ENCODE measurements around the gene PRRG1. TPM values are rescaled to one million over a fixed set of nuclear protein-coding genes. Genes with fewer than 3 reads are reported as not detected.
"Not testable (repeated sequence)": the region's sequence is repeated elsewhere in the genome, so short reads cannot be mapped to it uniquely, and the experiment has no call there.

PRRG1 gene
- not detected for total RNA-seq

- Mint-ChIP-seq H3K4me3 (peak within 1 kb of the TSS; percentile 37), H3K4me1 (no peaks in the 10 kb centered on the region), H3K9me3 (no peaks in the 10 kb centered on the region), H3K36me3 (no peaks in the 10 kb centered on the region), H3K27ac (no peak within 1 kb of the TSS), H3K27me3 (peaks cover 13% of the 10 kb centered on the region)
- DNase-seq, result no peak
- POLR2A ChIA-PET, result no interaction called here
- no peak for ATAC-seq (ENCODE audit: low read depth)
These were observed at the start of gene PRRG1 for GRCh38 chrX:37349221-37350033. Gene PRRG1, plus strand, starts transcription at chrX:37349364. Its CDS starts 56,886 bp downstream, at chrX:37406250.

GRCh38 chrX:37302569-37302968 is 46.6 kb upstream of the PRRG1 start:
- DNase-seq, result no peak
- H3K9me3 Mint-ChIP-seq, result no peaks in the 10 kb centered on the region
- H3K4me3 Mint-ChIP-seq, result no peak overlapping the region
- H3K27me3 Mint-ChIP-seq, result no peaks in the 10 kb centered on the region
- H3K27ac Mint-ChIP-seq, result no peak overlapping the region
- H3K36me3 Mint-ChIP-seq, result no peaks in the 10 kb centered on the region
- POLR2A ChIA-PET, result no interaction called here
- ATAC-seq (ENCODE audit: low read depth), result no peak
- H3K4me1 Mint-ChIP-seq, result no peaks in the 10 kb centered on the region

- H3K4me1 Mint-ChIP-seq; H3K27me3 Mint-ChIP-seq; H3K36me3 Mint-ChIP-seq; ATAC-seq (ENCODE audit: low read depth); POLR2A ChIA-PET; DNase-seq; H3K9me3 Mint-ChIP-seq; H3K27ac Mint-ChIP-seq; H3K4me3 Mint-ChIP-seq: not testable (repeated sequence)
These were observed 43.9 kb upstream of the PRRG1 start for GRCh38 chrX:37305238-37305637.

- DNase-seq (no peak), ATAC-seq (ENCODE audit: low read depth) (no peak)
- Mint-ChIP-seq H3K27ac (no peak overlapping the region), H3K27me3 (no peaks in the 10 kb centered on the region), H3K9me3 (no peaks in the 10 kb centered on the region), H3K4me3 (no peak overlapping the region), H3K4me1 (no peaks in the 10 kb centered on the region), H3K36me3 (no peaks in the 10 kb centered on the region)
- POLR2A ChIA-PET, result no interaction called here
These were observed 34.6 kb upstream of the PRRG1 start for GRCh38 chrX:37314531-37314930.

- Mint-ChIP-seq H3K27ac (no peak overlapping the region), H3K4me3 (no peak overlapping the region), H3K27me3 (no peaks in the 10 kb centered on the region), H3K36me3 (no peaks in the 10 kb centered on the region), H3K9me3 (no peaks in the 10 kb centered on the region), H3K4me1 (no peaks in the 10 kb centered on the region)
- DNase-seq (no peak), ATAC-seq (ENCODE audit: low read depth) (no peak)
- POLR2A ChIA-PET, result no interaction called here
These were observed 33.5 kb upstream of the PRRG1 start for GRCh38 chrX:37315511-37316248.

GRCh38 chrX:37320541-37321203 is 28.5 kb upstream of the PRRG1 start:
- DNase-seq (no peak), ATAC-seq (ENCODE audit: low read depth) (no peak)
- no peaks in the 10 kb centered on the region for H3K9me3 Mint-ChIP-seq
- POLR2A ChIA-PET, result no interaction called here
- no peak overlapping the region for H3K27ac Mint-ChIP-seq
- H3K27me3 Mint-ChIP-seq, result no peaks in the 10 kb centered on the region
- no peak overlapping the region for H3K4me3 Mint-ChIP-seq
- H3K36me3 Mint-ChIP-seq, result no peaks in the 10 kb centered on the region
- no peaks in the 10 kb centered on the region for H3K4me1 Mint-ChIP-seq

- POLR2A ChIA-PET, result no interaction called here
- no peaks in the 10 kb centered on the region for H3K27me3 Mint-ChIP-seq
These were observed 18.5 kb upstream of the PRRG1 start for GRCh38 chrX:37330642-37331041.

GRCh38 chrX:37331546-37331945 is 17.6 kb upstream of the PRRG1 start:
- ATAC-seq (ENCODE audit: low read depth) (no peak), DNase-seq (no peak)
- H3K4me1 Mint-ChIP-seq, result no peaks in the 10 kb centered on the region
- H3K27me3 Mint-ChIP-seq, result no peaks in the 10 kb centered on the region
- H3K9me3 Mint-ChIP-seq, result no peaks in the 10 kb centered on the region
- H3K36me3 Mint-ChIP-seq, result no peaks in the 10 kb centered on the region
- H3K27ac Mint-ChIP-seq, result no peak overlapping the region
- no peak overlapping the region for H3K4me3 Mint-ChIP-seq
- POLR2A ChIA-PET, result no interaction called here

More at GRCh38 chrX:37330642-37331041, 18.5 kb upstream of the PRRG1 start:
- Mint-ChIP-seq H3K9me3 (no peaks in the 10 kb centered on the region), H3K4me1 (no peaks in the 10 kb centered on the region), H3K4me3 (no peak overlapping the region), H3K36me3 (no peaks in the 10 kb centered on the region), H3K27ac (no peak overlapping the region)
- DNase-seq (no peak), ATAC-seq (ENCODE audit: low read depth) (no peak)

- ATAC-seq (ENCODE audit: low read depth), result no peak
- no peaks in the 10 kb centered on the region for H3K9me3 Mint-ChIP-seq
- no peaks in the 10 kb centered on the region for H3K4me1 Mint-ChIP-seq
- POLR2A ChIA-PET, result no interaction called here
- H3K27ac Mint-ChIP-seq, result no peak overlapping the region
- H3K36me3 Mint-ChIP-seq, result no peaks in the 10 kb centered on the region
- H3K27me3 Mint-ChIP-seq, result no peaks in the 10 kb centered on the region
- no peak for DNase-seq
- no peak overlapping the region for H3K4me3 Mint-ChIP-seq
These were observed 17.1 kb upstream of the PRRG1 start for GRCh38 chrX:37332055-37332454.

- H3K27me3 Mint-ChIP-seq, result no peaks in the 10 kb centered on the region
- H3K9me3 Mint-ChIP-seq, result no peaks in the 10 kb centered on the region
- DNase-seq, result no peak
- no peak overlapping the region for H3K27ac Mint-ChIP-seq
- H3K36me3 Mint-ChIP-seq, result no peaks in the 10 kb centered on the region
- no peak for ATAC-seq (ENCODE audit: low read depth)
- no peaks in the 10 kb centered on the region for H3K4me1 Mint-ChIP-seq
- H3K4me3 Mint-ChIP-seq, result no peak overlapping the region
- POLR2A ChIA-PET, result no interaction called here
These were observed 16.0 kb upstream of the PRRG1 start for GRCh38 chrX:37332987-37333658.

GRCh38 chrX:37347420-37347819 is 1.7 kb upstream of the PRRG1 start:
- Mint-ChIP-seq H3K9me3 (no peaks in the 10 kb centered on the region), H3K27me3 (peaks cover 13% of the 10 kb centered on the region), H3K4me3 (no peak overlapping the region), H3K36me3 (no peaks in the 10 kb centered on the region), H3K4me1 (no peaks in the 10 kb centered on the region), H3K27ac (no peak overlapping the region)
- POLR2A ChIA-PET, result no interaction called here
- DNase-seq, result no peak
- no peak for ATAC-seq (ENCODE audit: low read depth)

GRCh38 chrX:37348231-37348970 is 763 bp upstream of the PRRG1 start:
- H3K27ac Mint-ChIP-seq, result no peak overlapping the region
- no peak for ATAC-seq (ENCODE audit: low read depth)
- H3K4me1 Mint-ChIP-seq, result no peaks in the 10 kb centered on the region
- no peak overlapping the region for H3K4me3 Mint-ChIP-seq
- POLR2A ChIA-PET, result no interaction called here
- no peak for DNase-seq
- H3K36me3 Mint-ChIP-seq, result no peaks in the 10 kb centered on the region
- H3K27me3 Mint-ChIP-seq, result peaks cover 13% of the 10 kb centered on the region
- H3K9me3 Mint-ChIP-seq, result no peaks in the 10 kb centered on the region

GRCh38 chrX:37348971-37349220 is 268 bp upstream of the PRRG1 start:
- ATAC-seq (ENCODE audit: low read depth) (no peak), DNase-seq (no peak)
- H3K4me1 Mint-ChIP-seq, result no peaks in the 10 kb centered on the region
- peaks cover 13% of the 10 kb centered on the region for H3K27me3 Mint-ChIP-seq
- no peak overlapping the region for H3K27ac Mint-ChIP-seq
- no peak overlapping the region for H3K4me3 Mint-ChIP-seq
- POLR2A ChIA-PET, result no interaction called here
- H3K9me3 Mint-ChIP-seq, result no peaks in the 10 kb centered on the region
- no peaks in the 10 kb centered on the region for H3K36me3 Mint-ChIP-seq
